ENCODE data around the gene MRPS22.
"Not testable (repeated sequence)": the region's sequence is repeated elsewhere in the genome, so short reads cannot be mapped to it uniquely, and the experiment has no call there.

The MRPS22 gene

GRCh38 chr3:139361276-139361675 is 17.5 kb downstream of the MRPS22 start:
- DNase-seq (ENCODE audit: low read depth), result no peak
- no peak overlapping the region for H3K4me3 ChIP-seq (ENCODE audit: low read length)
- no peak for TF ChIP-seq CTCF (conservative IDR thresholded peaks at IDR 0.05; ENCODE audit: low read depth, low read length)

- no peak for TF ChIP-seq CTCF (conservative IDR thresholded peaks at IDR 0.05; ENCODE audit: low read depth, low read length)
- DNase-seq (ENCODE audit: low read depth), result no peak
- H3K4me3 ChIP-seq (ENCODE audit: low read length), result no peak overlapping the region
Measured at GRCh38 chr3:139364549-139364948, 20.7 kb downstream of the MRPS22 start.

GRCh38 chr3:139374099-139374498 is 30.3 kb downstream of the MRPS22 start:
- no peak for DNase-seq (ENCODE audit: low read depth)
- no peak for TF ChIP-seq CTCF (conservative IDR thresholded peaks at IDR 0.05; ENCODE audit: low read depth, low read length)
- H3K4me3 ChIP-seq (ENCODE audit: low read length), result no peak overlapping the region

- no peak for DNase-seq (ENCODE audit: low read depth)
- TF ChIP-seq CTCF (conservative IDR thresholded peaks at IDR 0.05; ENCODE audit: low read depth, low read length), result no peak
- H3K4me3 ChIP-seq (ENCODE audit: low read length), result no peak overlapping the region
Measured at GRCh38 chr3:139377378-139377777, 33.6 kb downstream of the MRPS22 start.

GRCh38 chr3:139378587-139379241 is 34.9 kb downstream of the MRPS22 start:
- no peak for TF ChIP-seq CTCF (conservative IDR thresholded peaks at IDR 0.05; ENCODE audit: low read depth, low read length)
- no peak overlapping the region for H3K4me3 ChIP-seq (ENCODE audit: low read length)
- no peak for DNase-seq (ENCODE audit: low read depth)

- DNase-seq (ENCODE audit: low read depth), result no peak
- H3K4me3 ChIP-seq (ENCODE audit: low read length), result no peak overlapping the region
- TF ChIP-seq CTCF (conservative IDR thresholded peaks at IDR 0.05; ENCODE audit: low read depth, low read length), result no peak
Measured at GRCh38 chr3:139380575-139380974, 36.8 kb downstream of the MRPS22 start.

GRCh38 chr3:139382291-139382690 is 38.5 kb downstream of the MRPS22 start:
- not testable (repeated sequence) for H3K4me3 ChIP-seq (ENCODE audit: low read length); DNase-seq (ENCODE audit: low read depth)
